Activated B cell treated with CpG ODN at 0.5 μM for 24 hours (primary cell): Measurements from ENCODE around the gene CCS. TPM values are rescaled to one million over a fixed set of nuclear protein-coding genes. Genes with fewer than 3 reads are reported as not detected.
"Not testable (repeated sequence)": the region's sequence is repeated elsewhere in the genome, so short reads cannot be mapped to it uniquely, and the experiment has no call there.

ENCODE experiments used
- ATAC-seq: fragments of 200-7000 bp; cut with Tn5 transposase; one replicate; pipeline ENCODE4 v1.10.0; 2021; ENCODE audit warnings: low read depth, mild to moderate bottlenecking, moderate library complexity
- CTCF ChIA-PET: fragments of 350-600 bp; sonication (Branson Sonifier 250); formaldehyde crosslinking; loops from one replicate; lab custom pipeline; 2021; ENCODE audit warnings: antibody characterized with exemption; lab: Charles Lee
- POLR2A ChIA-PET: fragments of 350-600 bp; sonication (Branson Sonifier 250); formaldehyde crosslinking; loops from one replicate; lab custom pipeline; 2021; ENCODE audit warnings: antibody characterized with exemption; lab: Charles Lee
- DNase-seq: peaks from one replicate; pipeline ENCODE4 v3.0.0; 2022
- H3K27ac Mint-ChIP-seq: one replicate; pipeline ENCODE4 v1.8.0; 2020; ENCODE audit warnings: mixed read lengths
- H3K27me3 Mint-ChIP-seq: one replicate; pipeline ENCODE4 v1.8.0; 2021; ENCODE audit warnings: mixed read lengths
- H3K36me3 Mint-ChIP-seq: one replicate; pipeline ENCODE4 v1.8.0; 2021; ENCODE audit warnings: low read depth, mixed read lengths
- H3K4me1 Mint-ChIP-seq: one replicate; pipeline ENCODE4 v1.8.0; 2021; ENCODE audit warnings: mixed read lengths
- H3K4me3 Mint-ChIP-seq: one replicate; pipeline ENCODE4 v1.8.0; 2020; ENCODE audit warnings: mild to moderate bottlenecking, mixed read lengths
- H3K9me3 Mint-ChIP-seq: one replicate; pipeline ENCODE4 v1.8.0; 2020; ENCODE audit warnings: mixed read lengths
- intact Hi-C: fragments of 100-400 bp; cut with micrococcal nuclease; formaldehyde crosslinking; loops from one replicate; pipeline ENCODE4 v1.15.1; 2024
- total RNA-seq: library from RNA; stranded (reverse); gene quantifications from 2 replicates; pipeline ENCODE4 v1.2.3, GENCODE V29; 2022
- TF ChIP-seq, protein P1 (sequence below): fragments of 200-600 bp; IDR thresholded peaks from one replicate; pipeline ENCODE4 v1.8.0; 2022; ENCODE audit warnings: antibody characterized with exemption, mild to moderate bottlenecking

The CCS gene
- total RNA-seq, 1 donor from 2014 or later, result 65.3 TPM

DNA sequence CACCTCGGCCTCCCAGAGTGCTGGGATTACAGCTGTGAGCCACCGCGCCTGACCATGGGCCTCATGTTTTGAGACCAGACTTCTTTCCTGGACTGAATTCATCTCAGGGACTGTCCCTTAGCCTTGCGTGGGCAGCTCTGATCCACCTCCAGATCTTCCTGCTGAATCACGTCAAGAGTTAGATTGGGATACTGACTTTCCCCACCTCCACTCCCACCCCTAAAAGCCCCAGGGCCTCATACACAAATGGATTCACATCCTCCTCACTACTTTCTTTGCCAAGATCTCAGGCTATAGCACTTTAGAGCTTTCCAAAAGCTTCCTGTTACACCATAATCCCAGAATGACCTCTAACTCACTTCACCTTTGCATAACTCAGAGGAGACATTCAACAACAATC is 12.2 kb upstream of the CCS start:
- intact Hi-C loops, result no loop called here
- ATAC-seq, result no peak
- CTCF ChIA-PET, result interaction anchor here (0.9 to 5.8 kb wide), 4 partner anchors 9 to 98 kb away, joined by 3 to 186 read pairs (median 4); partner anchors contain the start of genes CTSF and RBM4B
- TF ChIP-seq, protein P1, sequence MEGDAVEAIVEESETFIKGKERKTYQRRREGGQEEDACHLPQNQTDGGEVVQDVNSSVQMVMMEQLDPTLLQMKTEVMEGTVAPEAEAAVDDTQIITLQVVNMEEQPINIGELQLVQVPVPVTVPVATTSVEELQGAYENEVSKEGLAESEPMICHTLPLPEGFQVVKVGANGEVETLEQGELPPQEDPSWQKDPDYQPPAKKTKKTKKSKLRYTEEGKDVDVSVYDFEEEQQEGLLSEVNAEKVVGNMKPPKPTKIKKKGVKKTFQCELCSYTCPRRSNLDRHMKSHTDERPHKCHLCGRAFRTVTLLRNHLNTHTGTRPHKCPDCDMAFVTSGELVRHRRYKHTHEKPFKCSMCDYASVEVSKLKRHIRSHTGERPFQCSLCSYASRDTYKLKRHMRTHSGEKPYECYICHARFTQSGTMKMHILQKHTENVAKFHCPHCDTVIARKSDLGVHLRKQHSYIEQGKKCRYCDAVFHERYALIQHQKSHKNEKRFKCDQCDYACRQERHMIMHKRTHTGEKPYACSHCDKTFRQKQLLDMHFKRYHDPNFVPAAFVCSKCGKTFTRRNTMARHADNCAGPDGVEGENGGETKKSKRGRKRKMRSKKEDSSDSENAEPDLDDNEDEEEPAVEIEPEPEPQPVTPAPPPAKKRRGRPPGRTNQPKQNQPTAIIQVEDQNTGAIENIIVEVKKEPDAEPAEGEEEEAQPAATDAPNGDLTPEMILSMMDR, result no peak
- DNase-seq, result no peak
- peaks cover 2% of the 10 kb centered on the region for H3K27me3 Mint-ChIP-seq
- H3K27ac Mint-ChIP-seq, result no peak overlapping the region
- peaks cover 9% of the 10 kb centered on the region for H3K9me3 Mint-ChIP-seq
- POLR2A ChIA-PET, result interaction anchor here (0.5 to 3.4 kb wide), 3 partner anchors 56 to 97 kb away, joined by 3 to 52 read pairs (median 5); partner anchors contain the start of genes RBM4 and RBM4B
- no peak overlapping the region for H3K4me3 Mint-ChIP-seq
- peaks cover 7% of the 10 kb centered on the region for H3K4me1 Mint-ChIP-seq
- H3K36me3 Mint-ChIP-seq, result no peaks in the 10 kb centered on the region

DNA sequence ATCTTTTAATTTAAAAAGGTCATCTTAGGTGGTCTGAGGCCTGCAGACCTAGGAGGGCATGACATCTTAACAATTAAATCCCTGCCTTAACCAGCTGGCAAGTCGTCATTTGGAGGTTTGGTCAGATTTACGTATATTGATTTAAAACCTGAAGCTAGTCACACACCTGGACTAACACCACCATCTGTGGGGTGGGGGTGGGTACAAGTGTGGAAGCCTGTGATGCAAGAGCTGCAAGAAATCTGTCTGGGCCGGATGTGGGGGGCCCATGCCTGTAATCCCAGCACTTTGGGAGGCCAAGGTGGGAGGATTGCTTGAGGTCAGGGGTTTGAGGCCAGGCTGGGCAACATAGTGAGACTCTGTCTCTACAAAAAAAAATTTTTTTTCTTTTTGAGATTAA is 11.7 kb upstream of the CCS start:
- DNase-seq, result no peak
- Mint-ChIP-seq H3K27me3 (peaks cover 2% of the 10 kb centered on the region), H3K36me3 (no peaks in the 10 kb centered on the region), H3K27ac (no peak overlapping the region), H3K4me1 (peaks cover 7% of the 10 kb centered on the region), H3K9me3 (peaks cover 9% of the 10 kb centered on the region), H3K4me3 (no peak overlapping the region)
- intact Hi-C loops, result no loop called here
- TF ChIP-seq, protein P1, result no peak
- no peak for ATAC-seq
- ChIA-PET CTCF (interaction anchor here (0.9 to 5.8 kb wide), 5 partner anchors 8 to 98 kb away, joined by 3 to 186 read pairs (median 4); partner anchors contain the start of genes CTSF and RBM4B), POLR2A (interaction anchor here (0.7 to 3.4 kb wide), 3 partner anchors 26 to 96 kb away, joined by 4 to 52 read pairs (median 5); partner anchors contain the start of genes RBM4 and RBM4B)

DNA sequence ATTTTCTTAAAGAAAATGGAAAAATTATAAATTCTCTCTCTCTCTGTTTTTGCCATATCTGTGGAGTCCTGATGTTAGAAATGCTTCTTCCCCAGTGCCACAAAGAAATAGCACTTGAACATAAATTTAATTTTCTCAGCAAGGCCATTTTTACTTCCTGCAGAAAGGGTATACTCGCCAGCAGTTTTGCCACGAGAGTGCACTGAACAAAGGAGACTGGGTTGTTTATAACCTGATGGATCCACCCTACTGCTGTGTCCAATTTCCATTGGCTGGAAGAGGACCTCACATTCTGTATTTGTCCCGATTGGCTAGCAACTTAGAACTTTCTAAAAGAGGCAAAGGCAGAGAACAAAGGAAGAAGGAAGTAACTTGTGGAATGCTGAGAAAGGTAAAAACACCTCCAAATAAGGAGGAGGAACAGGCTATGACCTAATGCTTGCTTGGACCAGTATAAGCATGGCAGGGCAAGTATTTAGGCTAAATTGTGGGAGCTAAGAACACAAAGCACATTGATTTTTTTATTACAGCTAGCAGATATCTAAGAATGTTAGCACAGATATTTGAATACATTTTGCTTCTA is 10.3 kb upstream of the CCS start:
- H3K4me1 Mint-ChIP-seq, H3K4me3 Mint-ChIP-seq, H3K27me3 Mint-ChIP-seq, H3K27ac Mint-ChIP-seq, H3K36me3 Mint-ChIP-seq, H3K9me3 Mint-ChIP-seq, DNase-seq, ATAC-seq, POLR2A ChIA-PET, intact Hi-C loops: not testable (repeated sequence)
- CTCF ChIA-PET, result interaction anchor here (1.5 to 5.8 kb wide), 2 partner anchors 96 kb away, joined by 5 to 186 read pairs; partner anchors contain the start of gene RBM4B

DNA sequence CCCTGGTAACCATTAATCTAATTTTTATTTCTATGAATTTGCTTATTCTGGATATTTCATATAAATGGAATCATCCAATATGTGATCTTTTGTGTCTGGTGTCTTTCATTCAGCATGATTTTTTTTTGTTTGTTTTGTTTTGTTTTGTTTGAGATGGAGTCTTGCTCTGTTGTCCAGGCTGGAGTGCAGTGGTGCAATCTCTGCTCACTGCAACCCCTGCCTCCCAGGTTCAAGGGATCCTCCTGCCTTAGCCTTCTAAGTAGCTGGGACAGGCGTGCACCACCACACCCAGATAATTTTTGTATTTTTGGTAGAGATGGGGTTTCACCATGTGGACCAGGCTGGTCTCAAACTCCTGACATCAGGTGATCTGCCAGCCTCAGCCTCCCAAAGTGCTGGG is 7.5 kb upstream of the CCS start:
- H3K36me3 Mint-ChIP-seq, ATAC-seq, H3K9me3 Mint-ChIP-seq, DNase-seq, H3K4me3 Mint-ChIP-seq, H3K4me1 Mint-ChIP-seq, intact Hi-C loops, CTCF ChIA-PET, H3K27me3 Mint-ChIP-seq, H3K27ac Mint-ChIP-seq: not testable (repeated sequence)
- POLR2A ChIA-PET, result interaction anchor here (0.6 kb wide), 1 partner anchor 31 kb away, joined by 4 read pairs; the partner anchor contains the start of gene RBM14

DNA sequence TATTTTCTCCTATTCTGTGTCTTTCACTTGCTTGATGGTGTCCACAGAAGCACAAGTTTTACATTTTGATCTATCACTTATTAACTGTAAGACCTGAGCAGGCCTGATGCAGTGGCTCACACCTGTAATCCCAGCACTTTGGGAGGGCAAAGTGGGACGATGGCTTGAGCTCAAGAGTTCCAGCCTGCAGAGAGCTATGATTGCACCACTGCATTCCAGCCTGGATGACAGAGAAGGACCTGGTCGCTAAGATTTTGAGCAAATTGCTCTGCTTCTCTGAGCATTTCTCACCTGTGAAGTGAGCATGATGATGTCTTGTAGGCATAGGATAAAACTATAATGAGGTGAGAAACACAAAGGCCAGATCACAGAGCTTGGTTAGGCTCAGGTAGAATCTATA is 6.8 kb upstream of the CCS start:
- no peaks in the 10 kb centered on the region for H3K27me3 Mint-ChIP-seq
- ChIA-PET POLR2A (no interaction called here), CTCF (no interaction called here)
- ATAC-seq, result no peak
- intact Hi-C loops, result no loop called here
- no peaks in the 10 kb centered on the region for H3K36me3 Mint-ChIP-seq
- no peak overlapping the region for H3K27ac Mint-ChIP-seq
- peaks cover 9% of the 10 kb centered on the region for H3K9me3 Mint-ChIP-seq
- no peak overlapping the region for H3K4me3 Mint-ChIP-seq
- TF ChIP-seq, protein P1, result no peak
- no peaks in the 10 kb centered on the region for H3K4me1 Mint-ChIP-seq
- DNase-seq, result no peak

DNA sequence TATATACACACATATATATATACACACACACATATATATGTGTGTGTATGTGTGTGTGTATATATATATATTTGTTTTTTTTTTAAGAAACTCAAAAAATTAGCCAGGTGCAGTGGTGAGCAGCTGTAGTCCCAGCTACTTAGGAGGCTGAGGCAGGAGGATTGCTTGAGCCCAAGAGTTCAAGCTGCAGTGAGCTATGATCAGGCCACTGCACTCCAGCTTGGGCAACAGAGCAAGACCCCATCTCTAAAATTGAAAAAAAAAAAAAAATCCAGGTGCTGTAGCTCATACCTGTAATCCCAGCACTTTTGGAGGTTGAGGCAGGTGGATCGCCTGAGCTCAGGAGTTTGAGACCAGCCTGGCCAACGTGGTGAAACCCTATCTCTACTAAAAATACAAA is 3.7 kb upstream of the CCS start:
- ATAC-seq, H3K36me3 Mint-ChIP-seq, H3K27me3 Mint-ChIP-seq, intact Hi-C loops, H3K9me3 Mint-ChIP-seq, H3K27ac Mint-ChIP-seq, DNase-seq, H3K4me3 Mint-ChIP-seq: not testable (repeated sequence)
- ChIA-PET POLR2A (interaction anchor here (0.6 to 1.1 kb wide), 4 partner anchors 22 to 701 kb away, joined by 3 to 12 read pairs (median 3); partner anchors contain the start of genes FIBP and RBM14), CTCF (interaction anchor here (0.7 to 1.9 kb wide), 2 partner anchors 9 to 89 kb away, joined by 4 to 11 read pairs; partner anchors contain the start of gene RBM4B)
- H3K4me1 Mint-ChIP-seq, result peaks cover 18% of the 10 kb centered on the region
